Left colon (tissue), 2 donors: ENCODE data around the gene VAV2. TPM values are rescaled to one million over a fixed set of nuclear protein-coding genes. Genes with fewer than 3 reads are reported as not detected.

Experiments
- ATAC-seq: fragments of 200-7000 bp; cut with Tn5 transposase; one replicate; pipeline ENCODE4 v1.9.1; 2020; ENCODE audit warnings: mild to moderate bottlenecking, moderate library complexity
- DNase-seq, 2 donors: peaks; one replicate each; pipeline ENCODE4 v3.0.0-alpha.2; 2020
- intact Hi-C, 2 donors: fragments of 100-400 bp; cut with DNase I in 1 of 2; cut with micrococcal nuclease in 1 of 2; formaldehyde crosslinking; loops; one replicate each; pipeline versions ENCODE4 v1.11.2 to v1.14.0; 2022; cut with DNase I, micrococcal nuclease
- total RNA-seq, 2 donors: library from RNA; stranded (reverse); fragmentation: NEBNext Ultra II Directional; extraction: Animal tissue kit (Norgen Biotek cat#: 25700); gene quantifications; one replicate each; pipeline ENCODE4 v1.2.1, GENCODE V29; 2021
- donor health status: DM: no; HTN: no; CAD: no.
- donor health status: DM: yes; HTN: yes; CAD: no.

VAV2 gene
- total RNA-seq, 2 donors from 2014 or later = 29.6 to 43.2 TPM

GRCh38 chr9:134029248-134030226 lies 37.4 kb upstream of the VAV2 start:
- DNase-seq (no peak), ATAC-seq (no peak)
- intact Hi-C loops = no loop called here

GRCh38 chr9:134028575-134029247 lies 36.6 kb upstream of the VAV2 start:
- intact Hi-C loops = no loop called here
- DNase-seq (no peak), ATAC-seq (no peak)

GRCh38 chr9:134028076-134028475 lies 36.0 kb upstream of the VAV2 start:
- no peak for DNase-seq
- ATAC-seq = no peak
- intact Hi-C loops = no loop called here

GRCh38 chr9:134027561-134027960 lies 35.4 kb upstream of the VAV2 start:
- DNase-seq (no peak), ATAC-seq (no peak)
- intact Hi-C loops = no loop called here

GRCh38 chr9:134026981-134027380 lies 34.9 kb upstream of the VAV2 start:
- no peak for ATAC-seq
- intact Hi-C loops = no loop called here
- DNase-seq = no peak

- ATAC-seq = no peak
- DNase-seq = peak in 1 of 2 donors; percentile 41
- intact Hi-C loops = no loop called here
Observed at GRCh38 chr9:134026581-134026980, 34.5 kb upstream of the VAV2 start.

GRCh38 chr9:134025606-134026541 lies 33.8 kb upstream of the VAV2 start:
- intact Hi-C loops = no loop called here
- DNase-seq = peak in 1 of 2 donors; percentile 59
- ATAC-seq = peak; percentile 2

GRCh38 chr9:134024828-134025605 lies 32.9 kb upstream of the VAV2 start, which contains the start of gene BRD3OS:
BRD3OS (plus strand) TSS chr9:134025481; CDS start chr9:134026748, 1,267 bp downstream.
- peak; percentile 96 to 98 for DNase-seq
- ATAC-seq = peak; percentile 97
- intact Hi-C loops = no loop called here

GRCh38 chr9:134024214-134024792 lies 32.2 kb upstream of the VAV2 start:
- no peak for DNase-seq
- intact Hi-C loops = no loop called here
- no peak for ATAC-seq

GRCh38 chr9:134014946-134015345 lies 22.8 kb upstream of the VAV2 start:
- DNase-seq = no peak
- intact Hi-C loops = no loop called here
- ATAC-seq = no peak

- no peak for ATAC-seq
- no peak for DNase-seq
- intact Hi-C loops = no loop called here
Observed at GRCh38 chr9:134011401-134011800, 19.3 kb upstream of the VAV2 start.

- DNase-seq (no peak), ATAC-seq (no peak)
Observed at GRCh38 chr9:134010310-134011173, 18.4 kb upstream of the VAV2 start.

GRCh38 chr9:134007571-134007970 lies 15.4 kb upstream of the VAV2 start:
- ATAC-seq (no peak), DNase-seq (no peak)
- intact Hi-C loops = no loop called here

More at GRCh38 chr9:134010310-134011173, 18.4 kb upstream of the VAV2 start:
- intact Hi-C loops = no loop called here

- DNase-seq (no peak), ATAC-seq (no peak)
- intact Hi-C loops = no loop called here
Observed at GRCh38 chr9:134007150-134007549, 15.0 kb upstream of the VAV2 start.

GRCh38 chr9:134005381-134005780 lies 13.3 kb upstream of the VAV2 start:
- intact Hi-C loops = no loop called here
- ATAC-seq = no peak
- DNase-seq = no peak

- intact Hi-C loops = no loop called here
- ATAC-seq (no peak), DNase-seq (no peak)
Observed at GRCh38 chr9:134004881-134005280, 12.8 kb upstream of the VAV2 start.
